ENCODE results near the gene ATP2A3.
"Not testable (repeated sequence)": the region's sequence is repeated elsewhere in the genome, so short reads cannot be mapped to it uniquely, and the experiment has no call there.

ATP2A3 gene

GRCh38 chr17:3991699-3992098 lies 27.5 kb upstream of the ATP2A3 start:
- not testable (repeated sequence) for DNase-seq (ENCODE audit: low spot score)

DNA sequence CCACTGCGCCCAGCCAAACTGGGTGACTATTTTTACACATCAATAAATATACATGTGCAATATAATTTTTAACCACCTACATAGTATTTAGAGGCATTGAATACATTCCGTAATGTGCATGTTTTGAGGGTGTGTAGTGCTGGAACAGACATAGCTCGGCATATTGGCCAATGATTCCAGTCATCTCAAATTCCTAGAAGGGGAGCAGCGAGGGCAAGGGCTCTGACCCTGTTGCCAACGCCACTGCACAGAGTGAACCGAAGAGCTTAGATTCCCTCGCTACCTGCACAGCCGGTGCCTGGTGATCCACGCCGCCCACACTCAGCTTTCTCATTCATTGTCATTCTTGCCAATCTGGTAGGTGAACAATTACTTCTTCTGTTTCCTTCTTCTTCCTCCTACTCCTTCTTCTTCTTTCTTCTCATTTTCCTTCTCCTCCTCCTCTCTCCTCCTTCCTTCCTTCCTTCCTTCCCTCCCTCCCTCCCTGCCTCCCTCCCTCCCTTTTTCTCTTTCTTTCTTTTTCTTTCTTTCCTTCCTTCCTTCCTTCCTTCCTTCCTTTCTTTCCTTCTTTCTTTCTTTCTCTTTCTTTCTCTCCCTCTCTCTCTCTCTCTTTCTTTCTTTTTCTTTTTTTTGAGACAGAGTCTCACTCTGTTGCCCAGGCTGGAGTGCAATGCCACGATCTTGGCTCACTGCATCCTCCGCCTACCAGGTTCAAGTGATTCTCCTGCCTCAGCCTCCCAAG lies 26.3 kb upstream of the ATP2A3 start:
- DNase-seq (ENCODE audit: low spot score) = peak; percentile 20

DNA sequence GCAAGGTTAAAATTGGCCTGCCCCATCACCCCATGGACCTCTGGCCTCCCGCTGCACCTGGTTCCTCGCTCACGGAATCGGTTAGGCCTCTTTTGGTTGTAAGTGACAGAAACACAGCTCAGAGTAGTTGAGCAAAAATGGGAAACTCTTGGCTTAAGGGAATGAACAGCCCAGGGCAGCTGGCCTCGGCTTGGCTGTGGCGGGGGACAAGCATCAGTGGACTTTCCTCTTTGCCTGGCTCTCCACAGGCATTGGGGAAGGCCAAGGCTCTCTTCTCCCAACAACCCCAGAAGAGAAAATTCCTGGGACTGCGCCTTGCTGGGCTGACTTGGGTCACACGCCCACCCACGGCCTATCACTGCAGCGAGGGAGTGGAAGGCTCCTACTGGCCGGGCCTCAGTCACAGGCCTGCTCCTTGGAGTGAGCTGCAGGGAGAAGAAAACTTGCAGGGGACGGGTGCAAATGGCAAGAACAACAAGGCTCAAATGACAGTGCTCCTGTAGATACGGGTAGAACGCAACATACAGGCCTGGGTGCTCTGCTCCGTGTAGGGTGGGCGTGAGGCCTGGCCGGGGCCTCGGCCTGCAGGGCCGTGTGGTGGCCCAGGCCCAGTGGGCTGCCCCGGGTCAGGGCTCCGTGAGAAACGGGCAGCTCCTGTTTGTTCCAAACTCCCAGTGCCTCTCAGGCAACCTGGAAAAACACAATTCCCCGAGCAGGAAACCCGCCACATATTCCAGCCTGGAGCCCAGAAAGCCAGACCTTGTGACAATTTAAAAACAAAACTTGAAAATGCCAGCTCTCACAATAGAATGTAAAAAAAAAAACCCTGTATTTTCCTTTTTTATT lies 25.0 kb upstream of the ATP2A3 start:
- peak; percentile 50 for DNase-seq (ENCODE audit: low spot score)

- DNase-seq (ENCODE audit: low spot score) = peak; percentile 53
Observed at GRCh38 chr17:3988297-3989040, 24.2 kb upstream of the ATP2A3 start.

DNA sequence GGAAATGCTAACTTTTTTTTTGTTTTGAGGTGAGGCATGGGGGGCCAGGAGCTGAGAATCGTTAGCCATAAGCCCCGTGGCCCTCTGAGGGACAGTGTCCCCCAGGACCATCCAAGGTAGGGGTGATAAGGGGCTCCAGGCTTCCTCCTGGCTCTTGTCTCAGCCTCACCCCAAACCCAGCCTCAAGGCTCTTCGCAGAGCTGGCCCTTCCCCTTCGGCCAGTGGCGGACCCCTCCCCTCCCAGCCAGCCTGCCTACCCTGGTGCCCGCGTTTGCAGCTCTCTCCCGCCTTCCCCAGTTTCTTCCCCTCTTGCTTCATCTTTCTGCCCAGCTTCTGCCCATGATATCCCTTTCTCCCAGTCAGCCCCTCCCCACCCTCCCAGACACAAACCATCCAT lies 22.7 kb upstream of the ATP2A3 start:
- DNase-seq (ENCODE audit: low spot score) = peak; percentile 23

DNA sequence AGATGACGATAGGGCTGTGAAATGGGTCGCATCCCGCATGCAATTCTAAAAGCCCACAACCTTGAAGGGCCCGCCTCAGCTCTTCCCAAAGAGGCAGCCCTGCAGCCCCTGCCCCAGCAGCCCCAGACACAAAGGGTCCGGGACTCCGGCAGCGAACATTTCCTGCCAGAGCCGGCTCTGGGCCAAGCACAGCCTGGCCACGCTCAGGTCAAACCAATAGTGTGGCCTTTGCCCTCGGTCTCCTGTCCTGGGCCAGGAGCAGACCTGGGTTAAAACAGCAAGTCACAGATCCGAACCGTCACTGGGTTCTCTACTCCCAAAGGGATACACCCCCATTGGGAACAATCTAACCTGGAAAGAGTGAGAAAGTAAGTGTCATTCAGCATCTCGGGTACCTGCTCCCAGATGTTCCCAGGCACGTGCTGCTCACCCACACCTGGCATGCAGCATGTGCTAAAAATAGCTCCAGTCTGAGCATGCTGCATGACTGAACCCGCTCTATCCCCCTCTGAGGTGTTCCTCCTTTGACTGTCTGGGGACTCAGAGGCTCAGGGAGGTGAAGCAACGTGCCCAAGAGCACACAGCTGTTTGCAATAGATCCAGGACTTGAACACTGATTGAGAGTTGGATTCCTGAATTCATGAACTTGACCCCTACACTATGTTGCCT lies 22.2 kb upstream of the ATP2A3 start:
- DNase-seq (ENCODE audit: low spot score) = peak; percentile 47

- DNase-seq (ENCODE audit: low spot score) = peak; percentile 60
Observed at GRCh38 chr17:3985846-3986245, 21.6 kb upstream of the ATP2A3 start.

GRCh38 chr17:3983606-3984484 lies 19.6 kb upstream of the ATP2A3 start:
- peak; percentile 60 for DNase-seq (ENCODE audit: low spot score)

DNA sequence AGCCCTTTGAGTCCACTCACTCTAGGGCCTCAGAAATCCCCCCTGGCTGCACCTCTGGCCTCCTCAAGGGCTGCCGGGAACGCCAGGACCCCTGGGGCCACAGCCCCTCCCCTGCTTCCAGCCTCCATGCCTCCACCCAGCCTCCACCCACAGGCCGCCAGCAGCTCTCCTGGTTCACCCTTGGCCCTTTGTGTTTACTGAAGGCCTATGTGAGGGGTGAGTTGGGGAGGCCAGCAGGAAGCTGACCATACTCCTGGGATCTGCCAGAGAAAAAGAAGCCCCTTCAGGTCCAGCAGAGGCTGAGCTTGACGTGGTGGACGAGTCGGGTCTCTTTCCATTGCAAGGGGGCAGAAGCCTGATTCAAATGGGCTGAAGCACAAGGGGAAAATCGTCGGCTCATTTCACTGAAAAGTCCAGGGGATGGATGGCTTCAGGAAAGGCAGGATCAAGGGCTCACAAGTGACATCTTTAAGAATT lies 18.3 kb upstream of the ATP2A3 start:
- peak; percentile 22 for DNase-seq (ENCODE audit: low spot score)

DNA sequence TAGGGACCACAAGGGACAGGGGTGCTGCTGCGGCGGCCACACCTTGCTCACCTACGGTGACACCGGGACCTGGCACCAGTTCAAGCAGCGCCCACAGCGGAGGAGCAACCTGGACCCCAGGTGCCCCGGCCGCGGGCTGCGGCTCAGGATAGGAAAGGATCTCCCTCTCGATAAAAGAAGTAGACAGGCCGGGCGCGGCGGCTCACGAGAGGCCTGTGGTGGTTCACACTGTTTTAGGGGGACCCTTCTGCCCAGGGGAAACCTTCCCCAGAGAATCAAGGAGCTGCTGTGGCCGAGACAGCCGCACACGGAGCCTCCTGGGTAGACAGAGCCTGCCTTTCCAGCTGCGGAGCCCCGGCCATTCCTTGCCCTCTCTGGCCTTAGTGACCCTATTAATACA lies 17.9 kb upstream of the ATP2A3 start:
- DNase-seq (ENCODE audit: low spot score) = peak; percentile 52

DNA sequence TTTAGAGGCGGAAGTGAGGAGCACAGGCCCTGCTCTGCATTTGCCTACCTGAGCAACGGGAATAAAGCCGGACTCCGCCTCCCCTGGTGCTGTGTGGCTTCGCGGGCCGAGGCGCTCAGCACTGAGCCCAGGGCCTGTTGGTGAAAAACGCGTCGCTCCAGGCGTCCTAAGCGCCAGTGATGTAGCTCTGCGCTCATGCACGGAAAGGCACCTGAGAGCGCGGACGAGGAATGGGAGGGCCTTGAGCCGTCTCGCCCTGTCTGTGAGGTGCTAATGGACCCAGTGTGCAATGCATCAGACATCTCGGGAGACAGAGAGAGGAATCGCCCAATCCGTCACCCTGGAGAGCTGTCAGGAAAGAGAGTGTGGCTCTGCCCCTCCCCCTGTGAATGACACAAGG lies 17.2 kb upstream of the ATP2A3 start:
- peak; percentile 15 for DNase-seq (ENCODE audit: low spot score)

GRCh38 chr17:3980381-3981014 lies 16.3 kb upstream of the ATP2A3 start:
- DNase-seq (ENCODE audit: low spot score) = peak; percentile 26

- DNase-seq (ENCODE audit: low spot score) = peak; percentile 25
Observed at GRCh38 chr17:3979290-3979611, 15.0 kb upstream of the ATP2A3 start.

DNA sequence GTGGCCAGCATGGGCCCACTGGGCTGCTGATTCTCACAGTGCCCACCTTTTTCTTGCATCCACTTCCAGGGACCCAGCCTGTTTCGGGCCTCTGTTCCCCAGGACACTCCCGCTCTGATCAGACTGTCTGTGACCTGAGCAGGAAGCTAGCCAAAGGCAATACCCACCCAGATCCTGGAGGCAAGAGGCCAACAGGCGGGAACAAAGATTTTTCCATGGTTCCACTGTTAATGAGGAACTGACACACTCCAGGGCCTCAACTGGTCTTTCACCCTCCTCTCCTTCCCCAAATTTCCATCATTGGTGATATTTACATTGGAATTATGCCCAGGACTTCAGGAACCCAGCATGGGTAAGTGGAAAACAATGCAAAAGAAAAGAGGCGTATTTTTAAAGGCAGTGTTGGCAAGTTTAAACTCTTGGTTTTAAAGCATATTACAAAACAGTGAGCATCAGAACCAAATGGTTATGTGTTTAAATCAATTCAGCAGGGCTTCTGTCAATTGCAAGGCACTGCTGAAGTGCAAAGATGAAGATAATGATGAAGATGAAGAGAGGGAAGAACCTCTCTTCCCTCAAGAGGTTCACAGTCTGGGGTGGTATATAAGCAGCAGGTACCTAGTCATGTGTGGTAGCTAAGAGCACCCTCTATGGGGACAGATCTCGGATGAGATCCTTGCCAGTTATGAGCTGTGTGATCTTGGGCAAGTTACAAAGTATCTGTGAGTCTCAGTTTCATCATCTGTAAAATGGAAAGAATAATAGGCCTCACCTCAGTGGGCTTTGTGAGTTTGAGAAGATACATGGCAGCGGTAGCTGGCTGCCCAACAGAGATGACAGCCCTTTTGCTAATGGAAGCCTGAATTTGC lies 14.4 kb upstream of the ATP2A3 start:
- peak; percentile 38 for DNase-seq (ENCODE audit: low spot score)

- peak; percentile 47 for DNase-seq (ENCODE audit: low spot score)
Observed at GRCh38 chr17:3977387-3977786, 13.2 kb upstream of the ATP2A3 start.

DNA sequence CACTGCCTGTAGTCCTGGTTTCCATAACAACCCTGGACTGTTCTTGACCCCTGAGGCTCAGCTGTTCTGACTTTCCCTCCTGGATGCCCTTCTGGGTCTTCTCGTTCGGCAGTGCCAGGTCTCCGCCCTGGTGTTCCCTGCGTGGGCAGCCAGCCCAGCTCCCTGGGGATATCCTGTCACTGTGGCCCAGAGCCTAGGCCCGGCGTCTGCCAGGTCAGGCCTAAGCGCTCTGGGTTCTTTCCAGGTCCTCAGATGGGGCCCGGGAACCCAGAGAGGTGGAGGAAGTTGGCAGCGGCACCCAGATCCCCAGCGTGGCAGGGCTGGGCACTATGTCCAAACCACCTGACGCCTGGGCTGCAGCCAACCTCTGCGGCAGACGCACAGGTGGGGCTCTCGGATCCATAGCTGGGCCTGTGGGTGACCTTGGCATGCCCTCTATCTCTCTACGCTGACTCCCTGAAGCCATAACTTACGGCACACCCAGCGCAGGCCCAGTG lies 12.5 kb upstream of the ATP2A3 start:
- DNase-seq (ENCODE audit: low spot score) = peak; percentile 63

GRCh38 chr17:3974980-3975379 lies 10.7 kb upstream of the ATP2A3 start:
- DNase-seq (ENCODE audit: low spot score) = peak; percentile 26

DNA sequence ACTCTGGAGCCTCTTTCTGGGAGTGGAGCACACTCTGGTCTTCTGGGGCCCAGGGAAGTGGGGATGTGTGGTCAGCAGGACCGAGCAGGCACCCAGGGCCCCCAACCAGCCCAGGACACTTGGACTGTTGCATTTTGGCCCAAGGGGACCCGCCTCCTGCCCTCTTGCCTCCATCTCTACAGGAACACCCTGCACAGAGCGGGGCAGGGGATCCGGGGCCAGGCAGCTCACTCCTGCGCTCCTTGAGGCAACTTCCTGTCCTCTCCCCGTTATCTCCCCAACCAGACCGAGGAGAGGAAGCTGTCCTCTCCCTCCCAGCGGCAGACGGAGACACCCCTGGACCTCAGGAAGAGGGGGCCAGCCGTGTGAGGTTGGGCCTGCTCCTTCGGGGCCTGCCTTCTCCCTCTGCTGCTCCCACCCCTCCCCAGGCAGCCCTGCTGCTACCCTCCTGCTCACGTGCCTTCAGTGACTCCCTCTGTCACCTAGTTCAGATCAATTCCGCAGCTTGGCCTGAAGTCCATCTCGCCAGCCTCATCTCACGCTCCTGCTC lies 10.0 kb upstream of the ATP2A3 start:
- peak; percentile 47 for DNase-seq (ENCODE audit: low spot score)
